Activated CD8-positive, alpha-beta T cell treated with anti-CD3 and anti-CD28 coated beads, Interleukin-2, amount 10 ng/mL, durations not matched to agents 7 days and 5 days (primary cell): ENCODE data around the gene SUCLG1. TPM values are rescaled to one million over a fixed set of nuclear protein-coding genes. Genes with fewer than 3 reads are reported as not detected.
"Not testable (repeated sequence)": the region's sequence is repeated elsewhere in the genome, so short reads cannot be mapped to it uniquely, and the experiment has no call there.

ENCODE experiments used
- ATAC-seq: fragments of 150-1000 bp; cut with Tn5 transposase; one replicate; pipeline ENCODE4 v1.10.0; 2021; ENCODE audit warnings: moderate library complexity
- CTCF ChIA-PET: fragments of 350-600 bp; sonication (Branson Sonifier 250); formaldehyde crosslinking; loops from one replicate; lab custom pipeline; 2021; ENCODE audit warnings: antibody characterized with exemption; lab: Charles Lee
- POLR2A ChIA-PET: fragments of 350-600 bp; sonication (Branson Sonifier 250); formaldehyde crosslinking; loops from one replicate; lab custom pipeline; 2021; ENCODE audit warnings: antibody characterized with exemption; lab: Charles Lee
- DNase-seq: peaks from one replicate; pipeline ENCODE4 v3.0.0-alpha.2; 2020
- H3K27ac Mint-ChIP-seq: one replicate; pipeline ENCODE4 v1.8.0; 2021; ENCODE audit warnings: mild to moderate bottlenecking, mixed read lengths
- H3K27me3 Mint-ChIP-seq: one replicate; pipeline ENCODE4 v1.8.0; 2021; ENCODE audit warnings: low read depth, mixed read lengths
- H3K36me3 Mint-ChIP-seq: one replicate; pipeline ENCODE4 v1.8.0; 2021; ENCODE audit warnings: low read depth, mixed read lengths
- H3K4me1 Mint-ChIP-seq: one replicate; pipeline ENCODE4 v1.8.0; 2021; ENCODE audit warnings: low read depth, mixed read lengths
- H3K4me3 Mint-ChIP-seq: one replicate; pipeline ENCODE4 v1.8.0; 2021; ENCODE audit warnings: mild to moderate bottlenecking, mixed read lengths
- H3K9me3 Mint-ChIP-seq: one replicate; pipeline ENCODE4 v1.8.0; 2022; ENCODE audit warnings: mixed read lengths; ENCODE audit not compliant: insufficient read depth
- total RNA-seq, 2 experiments: library from RNA; stranded (reverse); gene quantifications; one replicate each; pipeline ENCODE4 v1.2.3, GENCODE V29; 2021

SUCLG1 gene
- total RNA-seq, 2 experiments from 2014 or later, result 76.4 to 81.8 TPM

GRCh38 chr2:84417453-84418145, 41.5 kb downstream of the SUCLG1 start:
- no peak for DNase-seq
- ATAC-seq, result no peak
- H3K27ac Mint-ChIP-seq, result no peak overlapping the region

GRCh38 chr2:84409531-84409930, 49.5 kb downstream of the SUCLG1 start:
- H3K4me1 Mint-ChIP-seq, result no peaks in the 10 kb centered on the region
- DNase-seq (no peak), ATAC-seq (no peak)
- ChIA-PET CTCF (no interaction called here), POLR2A (no interaction called here)
- H3K27me3 Mint-ChIP-seq, result peaks cover 14% of the 10 kb centered on the region
- no peak overlapping the region for H3K4me3 Mint-ChIP-seq
- no peaks in the 10 kb centered on the region for H3K36me3 Mint-ChIP-seq
- no peak overlapping the region for H3K27ac Mint-ChIP-seq
- no peaks in the 10 kb centered on the region for H3K9me3 Mint-ChIP-seq

More at GRCh38 chr2:84417453-84418145, 41.5 kb downstream of the SUCLG1 start:
- Mint-ChIP-seq H3K4me1 (peaks cover 5% of the 10 kb centered on the region), H3K9me3 (no peaks in the 10 kb centered on the region), H3K27me3 (peaks cover 3% of the 10 kb centered on the region), H3K4me3 (no peak overlapping the region), H3K36me3 (peaks cover 6% of the 10 kb centered on the region)
- CTCF ChIA-PET, result no interaction called here
- POLR2A ChIA-PET, result no interaction called here

GRCh38 chr2:84402111-84402510, 57.0 kb downstream of the SUCLG1 start:
- CTCF ChIA-PET, ATAC-seq, H3K27ac Mint-ChIP-seq: not testable (repeated sequence)

GRCh38 chr2:84399839-84400238, 59.2 kb downstream of the SUCLG1 start:
- H3K9me3 Mint-ChIP-seq, H3K27ac Mint-ChIP-seq, H3K4me3 Mint-ChIP-seq, H3K27me3 Mint-ChIP-seq, H3K4me1 Mint-ChIP-seq, DNase-seq, POLR2A ChIA-PET, H3K36me3 Mint-ChIP-seq, ATAC-seq: not testable (repeated sequence)
- CTCF ChIA-PET, result interaction anchor here (1.2 kb wide), 1 partner anchor 85 kb away, joined by 3 read pairs; no protein-coding TSS in a partner anchor

More at GRCh38 chr2:84402111-84402510, 57.0 kb downstream of the SUCLG1 start:
- H3K27me3 Mint-ChIP-seq, result peaks cover 15% of the 10 kb centered on the region
- POLR2A ChIA-PET, H3K4me1 Mint-ChIP-seq, H3K9me3 Mint-ChIP-seq, H3K4me3 Mint-ChIP-seq, H3K36me3 Mint-ChIP-seq, DNase-seq: not testable (repeated sequence)

GRCh38 chr2:84395820-84396219, 63.3 kb downstream of the SUCLG1 start:
- no peaks in the 10 kb centered on the region for H3K9me3 Mint-ChIP-seq
- H3K36me3 Mint-ChIP-seq, result no peaks in the 10 kb centered on the region
- POLR2A ChIA-PET, result no interaction called here
- H3K4me3 Mint-ChIP-seq, result no peak overlapping the region
- H3K27me3 Mint-ChIP-seq, result peaks cover 6% of the 10 kb centered on the region
- DNase-seq, result no peak
- H3K27ac Mint-ChIP-seq, result no peak overlapping the region
- no peak for ATAC-seq
- H3K4me1 Mint-ChIP-seq, result no peaks in the 10 kb centered on the region
- CTCF ChIA-PET, result interaction anchor here (1.0 kb wide), 1 partner anchor 80 kb away, joined by 3 read pairs; no protein-coding TSS in a partner anchor

- ChIA-PET CTCF (no interaction called here), POLR2A (no interaction called here)
- DNase-seq (no peak), ATAC-seq (no peak)
- Mint-ChIP-seq H3K4me3 (no peak overlapping the region), H3K36me3 (no peaks in the 10 kb centered on the region), H3K9me3 (no peaks in the 10 kb centered on the region), H3K27me3 (peaks cover 3% of the 10 kb centered on the region), H3K4me1 (no peaks in the 10 kb centered on the region), H3K27ac (no peak overlapping the region)
Observed at GRCh38 chr2:84394628-84395027, 64.5 kb downstream of the SUCLG1 start.

- Mint-ChIP-seq H3K27ac (no peak overlapping the region), H3K27me3 (peaks cover 3% of the 10 kb centered on the region), H3K36me3 (no peaks in the 10 kb centered on the region), H3K4me3 (no peak overlapping the region), H3K9me3 (no peaks in the 10 kb centered on the region), H3K4me1 (no peaks in the 10 kb centered on the region)
- ATAC-seq (no peak), DNase-seq (no peak)
- ChIA-PET CTCF (no interaction called here), POLR2A (no interaction called here)
Observed at GRCh38 chr2:84393829-84394228, 65.3 kb downstream of the SUCLG1 start.

GRCh38 chr2:84389794-84390193, 69.3 kb downstream of the SUCLG1 start:
- Mint-ChIP-seq H3K4me1 (no peaks in the 10 kb centered on the region), H3K36me3 (no peaks in the 10 kb centered on the region), H3K4me3 (no peak overlapping the region), H3K9me3 (no peaks in the 10 kb centered on the region), H3K27me3 (peaks cover 25% of the 10 kb centered on the region), H3K27ac (no peak overlapping the region)
- CTCF ChIA-PET, result no interaction called here
- no peak for DNase-seq
- POLR2A ChIA-PET, result no interaction called here
- no peak for ATAC-seq

GRCh38 chr2:84388921-84389490, 70.1 kb downstream of the SUCLG1 start:
- H3K9me3 Mint-ChIP-seq, result no peaks in the 10 kb centered on the region
- no peak overlapping the region for H3K27ac Mint-ChIP-seq
- no peaks in the 10 kb centered on the region for H3K36me3 Mint-ChIP-seq
- peaks cover 27% of the 10 kb centered on the region for H3K27me3 Mint-ChIP-seq
- ChIA-PET CTCF (no interaction called here), POLR2A (no interaction called here)
- H3K4me3 Mint-ChIP-seq, result no peak overlapping the region
- H3K4me1 Mint-ChIP-seq, result no peaks in the 10 kb centered on the region
- ATAC-seq (no peak), DNase-seq (no peak)

GRCh38 chr2:84388133-84388532, 70.9 kb downstream of the SUCLG1 start:
- Mint-ChIP-seq H3K4me3 (no peak overlapping the region), H3K9me3 (no peaks in the 10 kb centered on the region), H3K27me3 (peaks cover 32% of the 10 kb centered on the region), H3K27ac (no peak overlapping the region), H3K36me3 (no peaks in the 10 kb centered on the region), H3K4me1 (no peaks in the 10 kb centered on the region)
- ChIA-PET CTCF (no interaction called here), POLR2A (no interaction called here)
- DNase-seq (no peak), ATAC-seq (no peak)

GRCh38 chr2:84386336-84387040, 72.6 kb downstream of the SUCLG1 start:
- H3K27me3 Mint-ChIP-seq, result peaks cover 36% of the 10 kb centered on the region
- POLR2A ChIA-PET, result no interaction called here
- DNase-seq (no peak), ATAC-seq (no peak)
- no peaks in the 10 kb centered on the region for H3K36me3 Mint-ChIP-seq
- no peak overlapping the region for H3K4me3 Mint-ChIP-seq
- no peaks in the 10 kb centered on the region for H3K4me1 Mint-ChIP-seq
- CTCF ChIA-PET, result no interaction called here
- no peaks in the 10 kb centered on the region for H3K9me3 Mint-ChIP-seq
- no peak overlapping the region for H3K27ac Mint-ChIP-seq

GRCh38 chr2:84383271-84383670, 75.8 kb downstream of the SUCLG1 start:
- no peak overlapping the region for H3K4me3 Mint-ChIP-seq
- H3K9me3 Mint-ChIP-seq, result no peaks in the 10 kb centered on the region
- ChIA-PET POLR2A (no interaction called here), CTCF (no interaction called here)
- no peaks in the 10 kb centered on the region for H3K4me1 Mint-ChIP-seq
- H3K27me3 Mint-ChIP-seq, result peaks cover 40% of the 10 kb centered on the region
- H3K36me3 Mint-ChIP-seq, result no peaks in the 10 kb centered on the region
- ATAC-seq (no peak), DNase-seq (no peak)
- no peak overlapping the region for H3K27ac Mint-ChIP-seq
